ENCODE data around the gene ITGAV.

ITGAV gene

GRCh38 chr2:186645999-186646398, 56.1 kb downstream of the ITGAV start:
- H3K27ac ChIP-seq, result no peak overlapping the region
- H3K9me3 ChIP-seq, result no peaks in the 10 kb centered on the region
- H3K4me3 ChIP-seq, result no peak overlapping the region
- no peaks in the 10 kb centered on the region for H3K27me3 ChIP-seq
- H3K4me1 ChIP-seq, result no peaks in the 10 kb centered on the region
- no peaks in the 10 kb centered on the region for H4K20me1 ChIP-seq
- no peak overlapping the region for H3K4me2 ChIP-seq
- no peak for TF ChIP-seq Cebpa-rat (IDR thresholded peaks at IDR 0.05)
- H3K9ac ChIP-seq, result no peak overlapping the region
- H3K36me3 ChIP-seq, result peaks cover 43% of the 10 kb centered on the region

- Histone ChIP-seq H3K4me1 (no peaks in the 10 kb centered on the region), H3K27ac (no peak overlapping the region), H3K9me3 (no peaks in the 10 kb centered on the region), H3K4me3 (no peak overlapping the region), H3K27me3 (no peaks in the 10 kb centered on the region), H3K36me3 (peaks cover 37% of the 10 kb centered on the region), H3K9ac (no peak overlapping the region), H3K4me2 (no peak overlapping the region), H4K20me1 (no peaks in the 10 kb centered on the region)
- no peak for TF ChIP-seq Cebpa-rat (IDR thresholded peaks at IDR 0.05)
Observed at GRCh38 chr2:186648130-186648529, 58.3 kb downstream of the ITGAV start.

- peaks cover 36% of the 10 kb centered on the region for H3K36me3 ChIP-seq
- no peak for TF ChIP-seq Cebpa-rat (IDR thresholded peaks at IDR 0.05)
- H3K9me3 ChIP-seq, result no peaks in the 10 kb centered on the region
- H3K4me1 ChIP-seq, result no peaks in the 10 kb centered on the region
- no peak overlapping the region for H3K4me2 ChIP-seq
- H3K27ac ChIP-seq, result no peak overlapping the region
- no peaks in the 10 kb centered on the region for H3K27me3 ChIP-seq
- H3K4me3 ChIP-seq, result no peak overlapping the region
- H4K20me1 ChIP-seq, result no peaks in the 10 kb centered on the region
- H3K9ac ChIP-seq, result no peak overlapping the region
Observed at GRCh38 chr2:186653511-186653910, 63.7 kb downstream of the ITGAV start.

- no peak overlapping the region for H3K4me2 ChIP-seq
- no peaks in the 10 kb centered on the region for H3K9me3 ChIP-seq
- no peaks in the 10 kb centered on the region for H3K27me3 ChIP-seq
- H3K27ac ChIP-seq, result no peak overlapping the region
- no peak overlapping the region for H3K9ac ChIP-seq
- H3K4me3 ChIP-seq, result no peak overlapping the region
- TF ChIP-seq Cebpa-rat (IDR thresholded peaks at IDR 0.05), result no peak
- no peaks in the 10 kb centered on the region for H4K20me1 ChIP-seq
- no peaks in the 10 kb centered on the region for H3K4me1 ChIP-seq
- H3K36me3 ChIP-seq, result peaks cover 26% of the 10 kb centered on the region
Observed at GRCh38 chr2:186659383-186659782, 69.5 kb downstream of the ITGAV start.

- no peak overlapping the region for H3K27ac ChIP-seq
- H3K4me1 ChIP-seq, result no peaks in the 10 kb centered on the region
- no peaks in the 10 kb centered on the region for H3K27me3 ChIP-seq
- H4K20me1 ChIP-seq, result no peaks in the 10 kb centered on the region
- no peak overlapping the region for H3K4me2 ChIP-seq
- no peaks in the 10 kb centered on the region for H3K9me3 ChIP-seq
- no peak overlapping the region for H3K9ac ChIP-seq
- no peak overlapping the region for H3K4me3 ChIP-seq
- TF ChIP-seq Cebpa-rat (IDR thresholded peaks at IDR 0.05), result no peak
- H3K36me3 ChIP-seq, result peaks cover 49% of the 10 kb centered on the region
Observed at GRCh38 chr2:186664385-186665043, 74.7 kb downstream of the ITGAV start.

- Histone ChIP-seq H3K9ac (no peak overlapping the region), H3K27me3 (no peaks in the 10 kb centered on the region), H4K20me1 (no peaks in the 10 kb centered on the region), H3K4me2 (no peak overlapping the region), H3K27ac (no peak overlapping the region), H3K4me1 (no peaks in the 10 kb centered on the region), H3K4me3 (no peak overlapping the region), H3K36me3 (peaks cover 90% of the 10 kb centered on the region), H3K9me3 (peaks cover 30% of the 10 kb centered on the region)
- no peak for TF ChIP-seq Cebpa-rat (IDR thresholded peaks at IDR 0.05)
Observed at GRCh38 chr2:186669146-186669545, 79.3 kb downstream of the ITGAV start.

GRCh38 chr2:186670831-186671230, 81.0 kb downstream of the ITGAV start:
- H3K27me3 ChIP-seq, result no peaks in the 10 kb centered on the region
- no peaks in the 10 kb centered on the region for H3K4me1 ChIP-seq
- H3K27ac ChIP-seq, result no peak overlapping the region
- no peak for TF ChIP-seq Cebpa-rat (IDR thresholded peaks at IDR 0.05)
- H3K9ac ChIP-seq, result no peak overlapping the region
- no peaks in the 10 kb centered on the region for H4K20me1 ChIP-seq
- H3K9me3 ChIP-seq, result peaks cover 30% of the 10 kb centered on the region
- no peak overlapping the region for H3K4me2 ChIP-seq
- peaks cover 88% of the 10 kb centered on the region for H3K36me3 ChIP-seq
- no peak overlapping the region for H3K4me3 ChIP-seq

GRCh38 chr2:186675380-186675779, 85.5 kb downstream of the ITGAV start:
- H3K36me3 ChIP-seq, result peaks cover 65% of the 10 kb centered on the region
- peaks cover 30% of the 10 kb centered on the region for H3K9me3 ChIP-seq
- no peak overlapping the region for H3K4me3 ChIP-seq
- no peaks in the 10 kb centered on the region for H4K20me1 ChIP-seq
- no peak overlapping the region for H3K9ac ChIP-seq
- no peak overlapping the region for H3K4me2 ChIP-seq
- no peaks in the 10 kb centered on the region for H3K27me3 ChIP-seq
- no peak overlapping the region for H3K27ac ChIP-seq
- no peaks in the 10 kb centered on the region for H3K4me1 ChIP-seq
- no peak for TF ChIP-seq Cebpa-rat (IDR thresholded peaks at IDR 0.05)

GRCh38 chr2:186683341-186683740, 93.5 kb downstream of the ITGAV start:
- Histone ChIP-seq H3K4me2 (no peak overlapping the region), H4K20me1 (no peaks in the 10 kb centered on the region), H3K27ac (no peak overlapping the region), H3K27me3 (no peaks in the 10 kb centered on the region), H3K36me3 (0 out of 2 replicates have a peak, but pooled peaks cover 11% of the 10 kb centered on the region), H3K4me3 (no peak overlapping the region), H3K9ac (no peak overlapping the region), H3K9me3 (peaks cover 25% of the 10 kb centered on the region), H3K4me1 (no peaks in the 10 kb centered on the region)
- TF ChIP-seq Cebpa-rat (IDR thresholded peaks at IDR 0.05), result no peak

- TF ChIP-seq Cebpa-rat (IDR thresholded peaks at IDR 0.05), result no peak
- Histone ChIP-seq H3K4me2 (no peak overlapping the region), H4K20me1 (no peaks in the 10 kb centered on the region), H3K36me3 (no peaks in the 10 kb centered on the region), H3K4me3 (no peak overlapping the region), H3K9ac (no peak overlapping the region), H3K4me1 (peaks cover 13% of the 10 kb centered on the region), H3K27ac (no peak overlapping the region), H3K27me3 (no peaks in the 10 kb centered on the region), H3K9me3 (peaks cover 32% of the 10 kb centered on the region)
Observed at GRCh38 chr2:186687807-186688211, 98.0 kb downstream of the ITGAV start.

- H3K36me3 ChIP-seq, result no peaks in the 10 kb centered on the region
- no peak for TF ChIP-seq Cebpa-rat (IDR thresholded peaks at IDR 0.05)
- peaks cover 20% of the 10 kb centered on the region for H3K4me1 ChIP-seq
- H3K4me2 ChIP-seq, result no peak overlapping the region
- no peak overlapping the region for H3K9ac ChIP-seq
- peaks cover 32% of the 10 kb centered on the region for H3K9me3 ChIP-seq
- no peaks in the 10 kb centered on the region for H4K20me1 ChIP-seq
- no peak overlapping the region for H3K4me3 ChIP-seq
- no peaks in the 10 kb centered on the region for H3K27me3 ChIP-seq
- H3K27ac ChIP-seq, result no peak overlapping the region
Observed at GRCh38 chr2:186688813-186689212, 99.0 kb downstream of the ITGAV start.

All from BLaER1 (cell line).